OCI-LY1 (cell line): ENCODE measurements around the gene ZNF627.

Experiments used
- CTCF ChIP-seq: fragments of 200-600 bp; sonication (generic), shearing (Covaris generic); IDR thresholded peaks from 2 replicates; pipeline ENCODE4 v1.5.1; 2017; ENCODE audit warnings: mild to moderate bottlenecking, antibody characterized with exemption, low read length, moderate library complexity, mixed read lengths
- EZH2 ChIP-seq: fragments of 200-600 bp; sonication (generic), shearing (Covaris generic); IDR thresholded peaks from 2 replicates; pipeline ENCODE4 v1.8.0; 2017; ENCODE audit warnings: borderline replicate concordance, mixed run types, mild to moderate bottlenecking, antibody characterized with exemption, low read length, moderate library complexity, mixed read lengths

GRCh38 chr19:11651062-11651461 lies 53.8 kb downstream of the ZNF627 start:
- TF ChIP-seq CTCF (no peak), EZH2 (no peak)
